ENCODE results near the gene CHRNA4.

CHRNA4 gene

DNA sequence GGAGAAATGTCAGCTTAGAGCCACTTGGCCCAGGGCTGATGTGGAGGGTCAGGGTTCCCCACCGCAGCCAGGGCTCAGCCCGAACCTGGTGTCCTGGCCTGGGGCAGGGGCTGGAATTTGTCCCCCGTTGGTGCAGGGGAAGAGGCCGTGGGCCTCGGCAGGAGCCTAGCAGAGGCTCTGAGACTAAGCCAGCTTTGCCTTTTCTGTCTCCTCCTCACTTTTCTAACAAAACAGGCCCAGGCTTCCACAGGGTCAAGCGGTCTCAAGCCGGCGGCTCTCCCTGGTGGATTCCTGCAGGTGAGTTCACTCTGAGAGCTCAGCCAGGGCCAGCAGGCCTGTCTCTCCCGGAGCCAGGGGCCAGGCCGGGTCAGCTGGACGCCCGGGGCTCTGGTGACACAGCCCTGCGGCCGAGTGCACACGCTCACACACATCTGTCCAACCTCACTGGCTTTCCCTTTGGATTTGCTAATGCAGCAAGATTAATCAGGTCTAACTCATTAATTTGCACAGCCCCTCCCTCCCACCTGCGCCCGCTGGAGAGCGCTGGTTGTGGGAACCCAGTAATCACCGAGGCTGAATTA lies 2.9 kb upstream of the CHRNA4 start:
- Histone ChIP-seq H2AFZ (ENCODE audit: low read length) (no peak overlapping the region), H3K79me2 (ENCODE audit: insufficient read depth, low read length) (no peaks in the 10 kb centered on the region), H3K9me3 (ENCODE audit: insufficient read depth, low read depth, low read length) (no peaks in the 10 kb centered on the region), H3K36me3 (ENCODE audit: insufficient read depth, low read length) (no peaks in the 10 kb centered on the region), H3K9ac (ENCODE audit: low read depth, low read length, poor library complexity, severe bottlenecking) (no peak overlapping the region), H3F3A (ENCODE audit: low read depth) (no peaks in the 10 kb centered on the region), H3K4me2 (ENCODE audit: low read depth, low read length, poor library complexity, severe bottlenecking) (no peak overlapping the region), H3K9me2 (replicated peaks; ENCODE audit: low read depth, low read length) (no peaks in the 10 kb centered on the region), H4K20me1 (ENCODE audit: insufficient read depth, low read length, poor library complexity, severe bottlenecking) (no peaks in the 10 kb centered on the region), H3K4me3 (ENCODE audit: low read length, poor library complexity, severe bottlenecking) (no peak overlapping the region), H3K4me1 (ENCODE audit: insufficient read depth, low read length, poor library complexity, severe bottlenecking) (no peaks in the 10 kb centered on the region), H3K27me3 (ENCODE audit: insufficient read depth, low read length, poor library complexity, severe bottlenecking) (no peaks in the 10 kb centered on the region)
- TF ChIP-seq, protein P1, sequence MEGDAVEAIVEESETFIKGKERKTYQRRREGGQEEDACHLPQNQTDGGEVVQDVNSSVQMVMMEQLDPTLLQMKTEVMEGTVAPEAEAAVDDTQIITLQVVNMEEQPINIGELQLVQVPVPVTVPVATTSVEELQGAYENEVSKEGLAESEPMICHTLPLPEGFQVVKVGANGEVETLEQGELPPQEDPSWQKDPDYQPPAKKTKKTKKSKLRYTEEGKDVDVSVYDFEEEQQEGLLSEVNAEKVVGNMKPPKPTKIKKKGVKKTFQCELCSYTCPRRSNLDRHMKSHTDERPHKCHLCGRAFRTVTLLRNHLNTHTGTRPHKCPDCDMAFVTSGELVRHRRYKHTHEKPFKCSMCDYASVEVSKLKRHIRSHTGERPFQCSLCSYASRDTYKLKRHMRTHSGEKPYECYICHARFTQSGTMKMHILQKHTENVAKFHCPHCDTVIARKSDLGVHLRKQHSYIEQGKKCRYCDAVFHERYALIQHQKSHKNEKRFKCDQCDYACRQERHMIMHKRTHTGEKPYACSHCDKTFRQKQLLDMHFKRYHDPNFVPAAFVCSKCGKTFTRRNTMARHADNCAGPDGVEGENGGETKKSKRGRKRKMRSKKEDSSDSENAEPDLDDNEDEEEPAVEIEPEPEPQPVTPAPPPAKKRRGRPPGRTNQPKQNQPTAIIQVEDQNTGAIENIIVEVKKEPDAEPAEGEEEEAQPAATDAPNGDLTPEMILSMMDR (conservative IDR thresholded peaks at IDR 0.05; ENCODE audit: low read length): no peak
- no peak for TF ChIP-seq EZH2phosphoT487 (IDR thresholded peaks at IDR 0.05; ENCODE audit: borderline replicate concordance)

- Histone ChIP-seq H3K79me2 (ENCODE audit: insufficient read depth, low read length) (no peaks in the 10 kb centered on the region), H3K36me3 (ENCODE audit: insufficient read depth, low read length) (no peaks in the 10 kb centered on the region), H3K4me2 (ENCODE audit: low read depth, low read length, poor library complexity, severe bottlenecking) (no peak overlapping the region), H3K9me3 (ENCODE audit: insufficient read depth, low read depth, low read length) (no peaks in the 10 kb centered on the region), H3K9me2 (replicated peaks; ENCODE audit: low read depth, low read length) (no peaks in the 10 kb centered on the region), H3K4me1 (ENCODE audit: insufficient read depth, low read length, poor library complexity, severe bottlenecking) (no peaks in the 10 kb centered on the region), H3F3A (ENCODE audit: low read depth) (no peaks in the 10 kb centered on the region), H4K20me1 (ENCODE audit: insufficient read depth, low read length, poor library complexity, severe bottlenecking) (no peaks in the 10 kb centered on the region), H3K9ac (ENCODE audit: low read depth, low read length, poor library complexity, severe bottlenecking) (no peak overlapping the region), H3K27me3 (ENCODE audit: insufficient read depth, low read length, poor library complexity, severe bottlenecking) (no peaks in the 10 kb centered on the region), H2AFZ (ENCODE audit: low read length) (no peak overlapping the region), H3K4me3 (ENCODE audit: low read length, poor library complexity, severe bottlenecking) (no peak overlapping the region)
- TF ChIP-seq, protein P1 (conservative IDR thresholded peaks at IDR 0.05; ENCODE audit: low read length): no peak
- no peak for TF ChIP-seq EZH2phosphoT487 (IDR thresholded peaks at IDR 0.05; ENCODE audit: borderline replicate concordance)
Observed at GRCh38 chr20:63363013-63363957, 2.1 kb upstream of the CHRNA4 start.

- Histone ChIP-seq H3F3A (ENCODE audit: low read depth) (no peaks in the 10 kb centered on the region), H3K4me1 (ENCODE audit: insufficient read depth, low read length, poor library complexity, severe bottlenecking) (no peaks in the 10 kb centered on the region), H3K9me3 (ENCODE audit: insufficient read depth, low read depth, low read length) (no peaks in the 10 kb centered on the region), H2AFZ (ENCODE audit: low read length) (no peak overlapping the region), H3K36me3 (ENCODE audit: insufficient read depth, low read length) (no peaks in the 10 kb centered on the region), H3K4me3 (ENCODE audit: low read length, poor library complexity, severe bottlenecking) (no peak overlapping the region), H4K20me1 (ENCODE audit: insufficient read depth, low read length, poor library complexity, severe bottlenecking) (no peaks in the 10 kb centered on the region), H3K27me3 (ENCODE audit: insufficient read depth, low read length, poor library complexity, severe bottlenecking) (no peaks in the 10 kb centered on the region), H3K79me2 (ENCODE audit: insufficient read depth, low read length) (no peaks in the 10 kb centered on the region), H3K9ac (ENCODE audit: low read depth, low read length, poor library complexity, severe bottlenecking) (no peak overlapping the region), H3K9me2 (replicated peaks; ENCODE audit: low read depth, low read length) (no peaks in the 10 kb centered on the region), H3K4me2 (ENCODE audit: low read depth, low read length, poor library complexity, severe bottlenecking) (no peak overlapping the region)
- TF ChIP-seq, protein P1 (conservative IDR thresholded peaks at IDR 0.05; ENCODE audit: low read length): no peak
- no peak for TF ChIP-seq EZH2phosphoT487 (IDR thresholded peaks at IDR 0.05; ENCODE audit: borderline replicate concordance)
Observed at GRCh38 chr20:63362436-63363009, 1.4 kb upstream of the CHRNA4 start.

Data from Loucy (cell line).